Measurements from ENCODE around the gene SPTAN1. TPM values are rescaled to one million over a fixed set of nuclear protein-coding genes. Genes with fewer than 3 reads are reported as not detected.

The SPTAN1 gene
- total RNA-seq, 1 experiment from 2014 or later: 167 TPM

DNA sequence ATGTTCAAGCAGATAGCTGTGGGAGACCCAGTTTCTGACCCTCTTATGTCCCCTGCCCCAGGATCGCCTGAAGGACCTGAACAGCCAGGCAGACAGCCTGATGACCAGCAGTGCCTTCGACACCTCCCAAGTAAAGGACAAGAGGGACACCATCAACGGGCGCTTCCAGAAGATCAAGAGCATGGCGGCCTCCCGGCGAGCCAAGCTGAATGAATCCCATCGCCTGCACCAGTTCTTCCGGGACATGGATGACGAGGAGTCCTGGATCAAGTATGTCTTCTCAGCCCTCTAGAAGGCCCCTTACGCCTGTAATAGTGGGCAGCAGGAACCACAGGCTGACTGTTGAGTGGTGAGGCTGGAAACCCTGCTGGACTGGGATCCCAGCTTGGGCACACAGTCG lies 63.2 kb downstream of the SPTAN1 start:
- Histone ChIP-seq H3K79me2 (ENCODE audit: low read length) (no peaks in the 10 kb centered on the region), H3K4me1 (ENCODE audit: low read length) (no peaks in the 10 kb centered on the region), H3K36me3 (ENCODE audit: insufficient read depth, low read length) (peaks cover 52% of the 10 kb centered on the region), H3K4me3 (ENCODE audit: low read length) (no peak overlapping the region), H4K20me1 (ENCODE audit: insufficient read depth, low read depth, low read length) (no peaks in the 10 kb centered on the region), H3K9me3 (ENCODE audit: low read length) (no peaks in the 10 kb centered on the region), H3K9me2 (replicated peaks; ENCODE audit: insufficient read depth, low read length) (no peaks in the 10 kb centered on the region), H3K27me3 (ENCODE audit: low read length) (no peaks in the 10 kb centered on the region), H2AFZ (ENCODE audit: low read length) (no peak overlapping the region), H3K4me2 (ENCODE audit: low read depth, low read length, poor library complexity, severe bottlenecking) (no peak overlapping the region), H3K9ac (ENCODE audit: low read length) (no peak overlapping the region), H3K27ac (ENCODE audit: low read length) (no peak overlapping the region)
- no peak for DNase-seq

- no peaks in the 10 kb centered on the region for H3K27me3 ChIP-seq (ENCODE audit: low read length)
- H3K4me2 ChIP-seq (ENCODE audit: low read depth, low read length, poor library complexity, severe bottlenecking): no peak overlapping the region
- H3K9ac ChIP-seq (ENCODE audit: low read length): no peak overlapping the region
- peaks cover 39% of the 10 kb centered on the region for H3K36me3 ChIP-seq (ENCODE audit: insufficient read depth, low read length)
- no peaks in the 10 kb centered on the region for H3K79me2 ChIP-seq (ENCODE audit: low read length)
- H3K27ac ChIP-seq (ENCODE audit: low read length): no peak overlapping the region
- H3K4me3 ChIP-seq (ENCODE audit: low read length): no peak overlapping the region
- no peaks in the 10 kb centered on the region for H4K20me1 ChIP-seq (ENCODE audit: insufficient read depth, low read depth, low read length)
- no peak overlapping the region for H2AFZ ChIP-seq (ENCODE audit: low read length)
- H3K4me1 ChIP-seq (ENCODE audit: low read length): no peaks in the 10 kb centered on the region
- no peaks in the 10 kb centered on the region for H3K9me3 ChIP-seq (ENCODE audit: low read length)
- no peak for DNase-seq
- no peaks in the 10 kb centered on the region for H3K9me2 ChIP-seq (replicated peaks; ENCODE audit: insufficient read depth, low read length)
Measured at GRCh38 chr9:128617943-128618342, 65.6 kb downstream of the SPTAN1 start.

- Histone ChIP-seq H3K4me2 (ENCODE audit: low read depth, low read length, poor library complexity, severe bottlenecking) (no peak overlapping the region), H4K20me1 (ENCODE audit: insufficient read depth, low read depth, low read length) (no peaks in the 10 kb centered on the region), H2AFZ (ENCODE audit: low read length) (no peak overlapping the region), H3K9me2 (replicated peaks; ENCODE audit: insufficient read depth, low read length) (no peaks in the 10 kb centered on the region), H3K9ac (ENCODE audit: low read length) (no peak overlapping the region), H3K4me3 (ENCODE audit: low read length) (no peak overlapping the region), H3K27me3 (ENCODE audit: low read length) (no peaks in the 10 kb centered on the region), H3K9me3 (ENCODE audit: low read length) (no peaks in the 10 kb centered on the region), H3K79me2 (ENCODE audit: low read length) (no peaks in the 10 kb centered on the region), H3K36me3 (ENCODE audit: insufficient read depth, low read length) (peaks cover 35% of the 10 kb centered on the region), H3K4me1 (ENCODE audit: low read length) (no peaks in the 10 kb centered on the region), H3K27ac (ENCODE audit: low read length) (no peak overlapping the region)
- DNase-seq: no peak
Measured at GRCh38 chr9:128619127-128619526, 66.7 kb downstream of the SPTAN1 start.

DNA sequence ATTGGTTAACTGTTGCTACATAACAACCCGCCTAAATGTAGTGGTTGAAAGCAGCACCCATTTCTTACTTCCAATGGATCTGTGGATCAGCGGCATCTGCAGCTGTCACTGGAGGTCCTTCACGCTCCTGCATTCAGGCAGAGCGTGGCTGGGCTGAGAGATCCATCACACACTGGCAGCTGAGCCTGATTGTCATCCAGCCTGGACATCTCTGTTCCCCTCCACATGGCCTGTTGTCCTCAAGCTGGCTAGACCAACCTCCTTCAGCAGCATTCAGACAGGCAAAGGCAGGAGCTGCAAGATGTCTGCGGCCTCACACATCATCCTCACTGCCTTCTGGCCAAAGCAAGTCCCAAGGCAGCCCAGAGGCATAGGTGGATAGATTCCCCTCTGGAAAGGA lies 67.4 kb downstream of the SPTAN1 start:
- no peak for DNase-seq
- Histone ChIP-seq H3K4me2 (ENCODE audit: low read depth, low read length, poor library complexity, severe bottlenecking) (no peak overlapping the region), H3K9me3 (ENCODE audit: low read length) (no peaks in the 10 kb centered on the region), H3K9me2 (replicated peaks; ENCODE audit: insufficient read depth, low read length) (no peaks in the 10 kb centered on the region), H3K9ac (ENCODE audit: low read length) (no peak overlapping the region), H3K4me1 (ENCODE audit: low read length) (no peaks in the 10 kb centered on the region), H3K36me3 (ENCODE audit: insufficient read depth, low read length) (peaks cover 31% of the 10 kb centered on the region), H4K20me1 (ENCODE audit: insufficient read depth, low read depth, low read length) (no peaks in the 10 kb centered on the region), H3K79me2 (ENCODE audit: low read length) (no peaks in the 10 kb centered on the region), H3K27me3 (ENCODE audit: low read length) (no peaks in the 10 kb centered on the region), H3K27ac (ENCODE audit: low read length) (no peak overlapping the region), H3K4me3 (ENCODE audit: low read length) (no peak overlapping the region), H2AFZ (ENCODE audit: low read length) (no peak overlapping the region)

- Histone ChIP-seq H3K4me1 (ENCODE audit: low read length) (no peaks in the 10 kb centered on the region), H3K27ac (ENCODE audit: low read length) (no peak overlapping the region), H3K4me3 (ENCODE audit: low read length) (no peak overlapping the region), H2AFZ (ENCODE audit: low read length) (no peak overlapping the region), H3K36me3 (ENCODE audit: insufficient read depth, low read length) (peaks cover 21% of the 10 kb centered on the region), H4K20me1 (ENCODE audit: insufficient read depth, low read depth, low read length) (no peaks in the 10 kb centered on the region), H3K79me2 (ENCODE audit: low read length) (no peaks in the 10 kb centered on the region), H3K9ac (ENCODE audit: low read length) (no peak overlapping the region), H3K9me2 (replicated peaks; ENCODE audit: insufficient read depth, low read length) (no peaks in the 10 kb centered on the region), H3K27me3 (ENCODE audit: low read length) (no peaks in the 10 kb centered on the region), H3K4me2 (ENCODE audit: low read depth, low read length, poor library complexity, severe bottlenecking) (no peak overlapping the region), H3K9me3 (ENCODE audit: low read length) (no peaks in the 10 kb centered on the region)
- DNase-seq: no peak
Measured at GRCh38 chr9:128621730-128622455, 69.5 kb downstream of the SPTAN1 start.

DNA sequence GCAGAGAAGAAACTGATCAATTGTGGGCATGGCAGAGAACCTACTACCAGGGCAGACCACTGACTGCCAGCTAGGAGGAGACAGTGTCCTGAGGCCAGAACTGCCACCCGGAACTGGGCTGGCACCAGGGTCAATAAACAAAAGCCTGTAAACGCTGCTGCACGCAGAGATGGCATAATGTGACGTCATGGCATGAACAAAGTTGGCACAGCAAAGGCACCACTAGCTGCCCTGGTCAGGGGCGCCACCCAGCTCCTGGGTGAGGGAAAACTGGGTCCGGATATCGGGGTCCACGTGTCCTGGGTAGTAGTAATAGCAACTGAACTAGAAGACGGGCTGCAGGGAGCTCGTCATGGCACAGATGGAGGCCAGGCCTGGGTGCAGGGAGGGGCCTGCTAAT lies 72.2 kb downstream of the SPTAN1 start:
- Histone ChIP-seq H3K36me3 (ENCODE audit: insufficient read depth, low read length) (peaks cover 11% of the 10 kb centered on the region), H3K9me3 (ENCODE audit: low read length) (no peaks in the 10 kb centered on the region), H3K4me2 (ENCODE audit: low read depth, low read length, poor library complexity, severe bottlenecking) (no peak overlapping the region), H3K79me2 (ENCODE audit: low read length) (no peaks in the 10 kb centered on the region), H4K20me1 (ENCODE audit: insufficient read depth, low read depth, low read length) (no peaks in the 10 kb centered on the region), H3K9ac (ENCODE audit: low read length) (no peak overlapping the region), H3K4me3 (ENCODE audit: low read length) (no peak overlapping the region), H3K9me2 (replicated peaks; ENCODE audit: insufficient read depth, low read length) (no peaks in the 10 kb centered on the region), H3K27ac (ENCODE audit: low read length) (no peak overlapping the region), H2AFZ (ENCODE audit: low read length) (no peak overlapping the region), H3K4me1 (ENCODE audit: low read length) (no peaks in the 10 kb centered on the region), H3K27me3 (ENCODE audit: low read length) (no peaks in the 10 kb centered on the region)
- no peak for DNase-seq

DNA sequence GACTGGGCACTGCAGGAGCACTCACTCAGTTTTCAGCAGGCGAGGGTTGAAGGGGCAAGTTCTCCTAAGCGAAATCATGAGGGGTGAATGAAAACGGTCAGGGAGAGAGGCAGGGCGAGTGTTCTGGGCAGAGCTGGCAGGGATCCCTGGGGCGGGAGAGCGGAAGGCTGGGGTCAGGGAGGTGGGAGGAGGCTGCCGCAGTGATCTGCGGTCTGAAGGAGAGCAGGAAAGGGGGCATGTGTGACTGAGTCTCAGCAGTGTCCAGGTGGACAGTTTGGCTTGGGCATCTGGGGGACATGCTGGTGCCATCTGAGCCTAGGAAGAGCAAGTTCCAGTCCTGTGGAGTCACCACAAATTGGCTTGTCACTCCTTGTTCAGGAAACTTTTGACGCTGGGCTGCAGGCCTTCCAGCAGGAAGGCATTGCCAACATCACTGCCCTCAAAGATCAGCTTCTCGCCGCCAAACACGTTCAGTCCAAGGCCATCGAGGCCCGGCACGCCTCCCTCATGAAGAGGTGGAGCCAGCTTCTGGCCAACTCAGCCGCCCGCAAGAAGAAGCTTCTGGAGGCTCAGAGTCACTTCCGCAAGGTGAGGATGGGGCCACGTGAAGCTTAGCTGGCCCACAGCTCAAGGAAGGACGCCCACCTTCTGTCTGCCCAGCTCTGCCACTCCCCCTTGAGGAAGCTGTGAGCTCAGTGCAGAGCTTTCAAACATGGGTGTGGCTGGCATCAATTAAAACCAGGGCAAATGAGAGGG lies 73.2 kb downstream of the SPTAN1 start:
- no peak overlapping the region for H3K4me2 ChIP-seq (ENCODE audit: low read depth, low read length, poor library complexity, severe bottlenecking)
- peaks cover 11% of the 10 kb centered on the region; the same call in 1 of the 2 replicates for H3K36me3 ChIP-seq (ENCODE audit: insufficient read depth, low read length)
- no peaks in the 10 kb centered on the region for H4K20me1 ChIP-seq (ENCODE audit: insufficient read depth, low read depth, low read length)
- H3K79me2 ChIP-seq (ENCODE audit: low read length): no peaks in the 10 kb centered on the region
- no peak overlapping the region for H2AFZ ChIP-seq (ENCODE audit: low read length)
- no peak overlapping the region for H3K9ac ChIP-seq (ENCODE audit: low read length)
- no peak overlapping the region for H3K4me3 ChIP-seq (ENCODE audit: low read length)
- DNase-seq: no peak
- no peaks in the 10 kb centered on the region for H3K9me2 ChIP-seq (replicated peaks; ENCODE audit: insufficient read depth, low read length)
- no peak overlapping the region for H3K27ac ChIP-seq (ENCODE audit: low read length)
- no peaks in the 10 kb centered on the region for H3K27me3 ChIP-seq (ENCODE audit: low read length)
- no peaks in the 10 kb centered on the region for H3K4me1 ChIP-seq (ENCODE audit: low read length)
- no peaks in the 10 kb centered on the region for H3K9me3 ChIP-seq (ENCODE audit: low read length)

DNA sequence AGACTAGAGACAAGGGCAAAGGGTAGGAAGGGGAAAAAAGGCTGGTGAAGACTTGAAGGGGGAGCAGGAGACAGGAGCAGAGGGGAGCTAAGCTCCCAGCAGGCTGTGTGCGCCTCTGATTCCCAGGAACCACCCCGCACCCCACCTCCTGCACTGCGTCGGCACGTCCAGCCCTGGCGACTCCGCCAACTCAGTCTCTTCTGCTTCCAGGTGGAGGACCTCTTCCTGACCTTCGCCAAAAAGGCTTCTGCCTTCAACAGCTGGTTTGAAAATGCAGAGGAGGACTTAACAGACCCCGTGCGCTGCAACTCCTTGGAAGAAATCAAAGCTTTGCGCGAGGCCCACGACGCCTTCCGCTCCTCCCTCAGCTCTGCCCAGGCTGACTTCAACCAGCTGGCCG lies 73.8 kb downstream of the SPTAN1 start:
- Histone ChIP-seq H3K79me2 (ENCODE audit: low read length) (no peaks in the 10 kb centered on the region), H3K4me1 (ENCODE audit: low read length) (no peaks in the 10 kb centered on the region), H3K9me3 (ENCODE audit: low read length) (no peaks in the 10 kb centered on the region), H3K9ac (ENCODE audit: low read length) (no peak overlapping the region), H3K9me2 (replicated peaks; ENCODE audit: insufficient read depth, low read length) (no peaks in the 10 kb centered on the region), H3K4me2 (ENCODE audit: low read depth, low read length, poor library complexity, severe bottlenecking) (no peak overlapping the region), H3K27ac (ENCODE audit: low read length) (no peak overlapping the region), H4K20me1 (ENCODE audit: insufficient read depth, low read depth, low read length) (no peaks in the 10 kb centered on the region), H2AFZ (ENCODE audit: low read length) (no peak overlapping the region), H3K27me3 (ENCODE audit: low read length) (no peaks in the 10 kb centered on the region), H3K4me3 (ENCODE audit: low read length) (no peak overlapping the region), H3K36me3 (ENCODE audit: insufficient read depth, low read length) (peaks cover 11% of the 10 kb centered on the region; the same call in 1 of the 2 replicates)
- DNase-seq: no peak
